Urinary bladder (tissue), 4 donors: ENCODE results near the gene NUTM2G. TPM values are rescaled to one million over a fixed set of nuclear protein-coding genes. Genes with fewer than 3 reads are reported as not detected.
"Not testable (repeated sequence)": the region's sequence is repeated elsewhere in the genome, so short reads cannot be mapped to it uniquely, and the experiment has no call there.

Experiments used
- DNase-seq: peaks from one replicate; pipeline ENCODE4 v3.0.0-alpha.2; 2015; ENCODE audit errors: extremely low spot score
- H3K27ac ChIP-seq: one replicate; pipeline ENCODE4 v1.5.1; 2013; ENCODE audit warnings: low read depth, mild to moderate bottlenecking, moderate library complexity
- H3K36me3 ChIP-seq: one replicate; pipeline ENCODE4 v1.6.1; 2013; ENCODE audit warnings: mild to moderate bottlenecking, moderate library complexity; ENCODE audit not compliant: insufficient read depth
- H3K4me1 ChIP-seq: one replicate; pipeline ENCODE4 v1.6.1; 2013; ENCODE audit warnings: mild to moderate bottlenecking, moderate library complexity; ENCODE audit not compliant: insufficient read depth
- H3K4me3 ChIP-seq: one replicate; pipeline ENCODE4 v1.5.1; 2013; ENCODE audit warnings: low read depth, low read length
- WGBS: extraction: QIAGEN DNeasy Blood & Tissue Kit; methylation state at CpG from one replicate; pipeline ENCODE4 v1.1.7; 2013; 5-methylcytosine and 5-hydroxymethylcytosine counted together
- polyA plus RNA-seq: library from polyadenylated mRNA; stranded (reverse); fragments of 200-250 nt; gene quantifications from one replicate; pipeline ENCODE4 v1.2.3, GENCODE V29; 2013
- total RNA-seq: library from RNA; depleted of rRNA; stranded (reverse); fragments of >200 nt; gene quantifications from one replicate; pipeline ENCODE4 v1.2.3, GENCODE V29; 2014
- donor health status: healthy with polysubstance abuse.
- donor health status: healthy.

Gene NUTM2G
- total and polyA plus RNA-seq, 2 donors = not detected

DNA sequence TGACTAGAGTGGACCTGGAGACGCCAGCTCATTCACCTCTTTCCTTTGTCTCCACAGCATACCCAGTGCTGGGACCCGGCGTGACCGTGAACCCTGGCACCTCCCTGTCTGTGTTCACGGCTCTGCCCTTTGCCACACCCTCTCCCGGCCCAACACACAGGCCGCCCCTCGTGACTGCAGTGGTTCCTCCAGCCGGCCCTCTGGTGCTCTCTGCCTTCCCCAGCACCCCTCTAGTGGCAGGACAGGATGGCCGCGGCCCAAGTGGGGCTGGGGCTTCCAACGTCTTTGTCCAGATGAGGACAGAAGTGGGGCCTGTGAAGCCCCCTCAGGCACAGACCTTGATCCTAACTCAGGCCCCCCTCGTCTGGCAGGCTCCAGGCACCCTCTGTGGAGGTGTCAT, 3.0 kb downstream of the NUTM2G start:
- H3K4me3 ChIP-seq, H3K4me1 ChIP-seq, DNase-seq, H3K27ac ChIP-seq, H3K36me3 ChIP-seq: not testable (repeated sequence)
- 65% methylated on average over 12 of the region's 13 CpGs for WGBS

DNA sequence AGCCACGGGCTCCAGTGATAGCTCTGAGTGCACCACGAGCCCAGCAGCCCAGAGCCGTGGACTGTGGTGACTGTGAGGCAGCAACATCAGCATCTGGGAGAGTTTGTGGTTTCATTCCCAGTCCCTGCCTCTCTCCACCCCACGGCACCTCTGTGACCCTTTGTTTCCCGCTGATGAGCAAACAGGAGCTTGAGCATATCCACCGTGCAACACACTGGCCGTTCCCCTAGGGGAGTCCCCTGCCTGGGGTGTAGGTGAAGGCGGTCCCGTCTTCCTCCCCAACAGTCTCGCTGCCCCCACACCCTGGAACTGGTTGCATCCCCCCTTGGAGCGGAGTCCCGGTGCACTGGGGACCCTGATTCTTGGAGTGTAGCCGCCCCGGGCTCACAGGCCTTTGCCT, 5.5 kb downstream of the NUTM2G start:
- H3K27ac ChIP-seq, DNase-seq, H3K4me1 ChIP-seq, H3K36me3 ChIP-seq, H3K4me3 ChIP-seq: not testable (repeated sequence)
- WGBS = 90% methylated on average over 10 of the region's 14 CpGs

DNA sequence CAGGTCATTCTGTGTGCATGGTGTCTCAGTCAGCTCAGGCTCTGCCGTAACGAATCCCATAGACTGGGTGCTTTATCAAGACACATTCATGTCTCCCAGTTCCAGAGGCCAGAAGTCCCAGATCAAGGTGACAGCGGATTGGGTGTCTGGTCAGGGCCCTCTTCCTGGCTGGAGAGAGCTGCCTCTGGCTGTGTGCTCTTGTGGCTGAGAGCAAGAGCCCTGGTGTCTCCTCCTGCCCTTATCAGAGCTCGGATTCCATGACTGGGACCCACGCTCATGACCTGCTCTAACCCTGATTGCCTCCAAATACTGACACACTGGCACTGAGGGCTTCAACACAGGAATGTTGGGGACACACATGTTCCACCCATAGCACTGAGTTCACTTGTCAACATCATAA, 6.1 kb downstream of the NUTM2G start:
- WGBS = 86% methylated on average over 5 of the region's 5 CpGs
- H3K4me1 ChIP-seq, DNase-seq, H3K4me3 ChIP-seq, H3K27ac ChIP-seq, H3K36me3 ChIP-seq: not testable (repeated sequence)

DNA sequence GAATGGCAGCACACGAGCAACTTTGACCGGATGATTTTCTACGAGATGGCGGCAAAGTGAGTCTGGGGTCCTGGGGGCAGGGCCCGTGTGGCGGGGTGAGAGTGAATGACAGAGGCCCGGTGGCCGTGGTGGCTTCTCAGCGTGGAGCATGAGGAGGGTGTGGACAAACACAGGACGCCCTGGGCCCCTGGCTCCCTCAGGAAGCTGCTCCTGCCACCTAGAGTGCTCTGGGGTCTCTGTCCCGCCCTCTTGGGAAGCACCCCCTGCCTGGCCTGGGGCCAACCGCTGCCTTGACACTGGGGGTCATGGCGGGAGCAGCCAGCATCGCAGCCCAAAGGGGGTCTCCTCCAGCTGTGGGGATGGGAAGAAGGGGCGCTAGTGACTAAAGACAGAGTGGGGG, 6.8 kb downstream of the NUTM2G start:
- DNase-seq, H3K4me1 ChIP-seq, H3K4me3 ChIP-seq, H3K27ac ChIP-seq, H3K36me3 ChIP-seq: not testable (repeated sequence)
- 86% methylated on average over 15 of the region's 15 CpGs for WGBS

DNA sequence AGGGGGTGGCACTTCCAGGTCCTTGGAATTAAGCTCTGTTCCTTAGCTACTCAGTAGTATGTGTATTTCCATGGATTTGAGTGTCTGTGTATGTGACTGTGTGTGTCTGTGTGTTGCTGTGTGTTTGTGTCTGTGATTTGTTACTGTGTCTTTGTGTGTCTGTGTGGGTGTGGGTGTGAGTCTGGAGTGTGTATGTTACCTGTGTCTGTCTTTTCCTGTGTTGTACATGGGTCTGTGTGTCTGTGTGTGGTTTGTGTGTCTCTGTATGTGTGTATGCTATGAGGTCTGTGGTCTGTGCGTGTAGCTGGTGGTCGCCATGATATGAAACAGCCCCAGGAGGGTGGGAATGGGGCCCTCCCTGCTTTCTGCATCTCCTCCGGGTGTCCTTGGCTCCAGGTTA, 8.8 kb downstream of the NUTM2G start:
- not testable (repeated sequence) for H3K27ac ChIP-seq, H3K4me1 ChIP-seq
- WGBS = 77% methylated on average over 3 of the region's 3 CpGs

DNA sequence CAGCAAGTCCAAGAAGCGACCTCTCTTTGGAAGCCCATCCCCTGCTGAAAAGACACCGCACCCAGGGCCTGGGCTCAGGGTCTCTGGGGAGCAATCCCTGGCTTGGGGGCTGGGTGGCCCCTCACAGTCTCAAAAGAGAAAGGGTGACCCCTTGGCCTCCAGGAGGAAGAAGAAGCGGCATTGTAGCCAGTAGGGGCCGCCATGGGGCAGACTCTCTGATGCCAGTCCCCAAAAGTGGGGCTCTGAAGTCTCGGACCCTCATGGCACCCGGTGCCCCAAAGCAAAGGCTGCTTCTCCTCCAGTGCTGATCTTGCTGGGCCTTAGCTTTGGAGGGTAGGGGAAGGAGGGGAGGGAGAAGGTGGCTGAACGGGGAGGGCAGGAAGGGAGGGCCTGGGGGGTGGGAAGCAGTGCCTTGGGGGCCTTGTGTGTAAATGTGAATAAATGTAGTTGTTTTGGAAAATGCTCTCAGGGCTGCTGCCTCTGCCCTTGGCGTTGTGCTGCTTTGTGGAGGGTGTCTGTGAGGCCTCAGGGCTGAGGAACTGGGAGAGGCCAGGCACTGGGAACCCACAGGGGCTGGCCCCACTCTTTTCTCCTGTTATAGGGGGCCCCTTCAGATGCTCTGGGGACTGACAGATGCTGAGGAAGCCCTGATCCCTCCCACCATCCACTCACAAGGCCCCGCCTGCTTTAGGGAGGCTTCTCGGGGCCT, 10.5 kb downstream of the NUTM2G start:
- not testable (repeated sequence) for H3K4me3 ChIP-seq, H3K27ac ChIP-seq, H3K4me1 ChIP-seq, DNase-seq, H3K36me3 ChIP-seq
- WGBS = no CpG with 5 or more reads among the region's 10 CpGs

More for the DNA sequence above, 8.8 kb downstream of the NUTM2G start:
- not testable (repeated sequence) for H3K4me3 ChIP-seq, H3K36me3 ChIP-seq, DNase-seq

DNA sequence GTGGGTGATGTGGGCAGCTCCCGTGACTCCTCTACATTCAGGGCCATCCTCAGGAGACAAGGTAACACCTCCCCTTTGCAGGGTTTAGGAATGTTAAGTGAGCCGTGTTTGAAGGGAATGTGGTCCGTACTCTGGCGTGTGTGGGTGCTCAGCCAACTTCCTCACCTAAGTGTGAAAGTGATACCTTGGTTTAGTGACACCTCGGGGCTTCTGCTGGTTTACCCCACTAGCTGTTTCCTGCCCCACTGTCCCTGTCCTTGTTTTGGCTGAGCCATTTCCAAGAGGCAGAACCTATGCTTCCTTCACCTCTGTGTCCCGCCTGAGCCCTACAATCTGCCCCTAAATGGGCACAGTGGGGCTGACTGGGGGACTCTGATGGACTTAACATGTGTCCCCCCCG, 12.3 kb downstream of the NUTM2G start:
- 88% methylated on average over 1 of the region's 7 CpGs for WGBS
- not testable (repeated sequence) for H3K4me1 ChIP-seq, H3K36me3 ChIP-seq, DNase-seq, H3K27ac ChIP-seq, H3K4me3 ChIP-seq

DNA sequence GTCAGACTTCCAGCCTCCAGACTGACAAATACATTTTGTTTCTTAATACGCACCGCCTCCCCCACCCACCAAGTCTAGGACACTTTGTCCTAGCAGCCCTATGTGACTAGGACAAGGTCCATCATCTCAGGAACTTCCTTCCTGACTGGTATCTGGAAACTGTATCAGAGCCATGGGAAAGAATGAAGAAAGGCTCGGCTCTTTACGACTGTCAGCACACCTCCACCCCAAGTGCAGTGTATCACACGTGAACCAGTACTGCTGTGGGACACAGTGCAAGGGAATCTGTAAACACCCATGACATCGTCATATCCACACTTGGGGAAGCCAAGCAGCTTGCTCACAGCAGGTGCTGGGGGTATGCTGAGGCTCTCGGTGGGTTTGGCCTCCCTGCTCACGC, 13.0 kb downstream of the NUTM2G start:
- H3K4me3 ChIP-seq, H3K36me3 ChIP-seq, DNase-seq, H3K27ac ChIP-seq, H3K4me1 ChIP-seq: not testable (repeated sequence)
- WGBS = 98% methylated on average over 2 of the region's 8 CpGs

DNA sequence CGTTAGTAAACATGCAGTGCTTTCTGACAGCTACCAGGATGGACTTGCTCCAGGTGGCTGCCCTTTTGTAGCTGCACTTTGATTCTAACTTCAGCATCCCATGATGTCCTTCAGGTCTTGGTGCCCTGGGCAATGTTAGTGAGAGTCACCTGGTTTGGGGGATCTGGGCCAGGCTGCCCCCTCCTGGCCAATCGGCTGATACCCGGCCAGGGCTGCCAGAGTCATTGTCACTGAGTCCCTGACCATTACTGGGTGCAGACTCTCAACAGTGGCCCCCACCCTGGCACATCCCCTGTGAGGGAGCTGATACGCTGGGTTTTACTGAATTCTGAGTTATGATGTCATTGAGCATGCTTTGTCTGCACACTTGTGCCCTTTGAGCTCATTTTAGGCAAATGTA, 13.5 kb downstream of the NUTM2G start:
- not testable (repeated sequence) for H3K4me1 ChIP-seq, DNase-seq, H3K4me3 ChIP-seq, H3K27ac ChIP-seq, H3K36me3 ChIP-seq
- WGBS = no CpG with 5 or more reads among the region's 4 CpGs

DNA sequence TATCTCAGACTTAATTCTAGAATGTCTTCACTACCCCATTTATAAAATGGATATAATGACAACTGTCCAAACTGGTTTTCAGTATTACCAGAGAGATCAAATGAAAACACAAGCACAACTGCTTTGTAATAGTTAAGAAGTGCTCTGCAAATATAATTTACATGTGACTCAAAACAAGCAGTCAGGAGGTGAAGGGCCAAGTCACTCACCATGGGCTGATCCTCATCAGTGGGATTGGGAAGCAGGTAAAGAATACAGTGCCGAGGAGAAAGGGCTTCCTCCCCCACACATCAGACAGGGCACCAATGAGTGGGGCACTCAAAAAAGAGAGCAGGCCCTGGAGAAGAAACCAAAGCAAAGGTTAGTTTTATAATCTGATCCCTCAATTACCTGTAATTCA, 20.7 kb downstream of the NUTM2G start:
- not testable (repeated sequence) for H3K27ac ChIP-seq
- no CpG with 5 or more reads among the region's 1 CpG for WGBS

DNA sequence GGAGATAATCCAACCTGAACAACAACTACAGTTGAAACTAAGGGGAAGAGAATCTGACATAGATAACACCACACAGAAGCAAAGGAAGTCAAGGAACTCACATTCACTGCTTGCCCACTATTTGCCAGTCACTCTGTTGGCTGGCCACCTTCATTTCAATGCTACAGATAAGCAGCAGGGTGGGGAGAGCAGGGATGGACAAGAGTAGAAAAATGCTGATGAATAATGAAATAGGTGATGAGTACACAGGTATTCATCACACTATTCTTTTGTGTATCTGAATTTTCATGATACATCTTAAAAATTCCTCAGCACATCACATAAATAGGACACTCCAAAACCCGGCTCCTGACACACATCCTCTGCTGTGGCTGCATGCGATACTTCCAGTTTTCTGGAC, 21.9 kb downstream of the NUTM2G start:
- H3K4me3 ChIP-seq, H3K36me3 ChIP-seq, DNase-seq, H3K27ac ChIP-seq, H3K4me1 ChIP-seq: not testable (repeated sequence)
- no CpG with 5 or more reads among the region's 2 CpGs for WGBS

More for the DNA sequence above, 20.7 kb downstream of the NUTM2G start:
- not testable (repeated sequence) for H3K4me3 ChIP-seq, H3K36me3 ChIP-seq, H3K4me1 ChIP-seq, DNase-seq

DNA sequence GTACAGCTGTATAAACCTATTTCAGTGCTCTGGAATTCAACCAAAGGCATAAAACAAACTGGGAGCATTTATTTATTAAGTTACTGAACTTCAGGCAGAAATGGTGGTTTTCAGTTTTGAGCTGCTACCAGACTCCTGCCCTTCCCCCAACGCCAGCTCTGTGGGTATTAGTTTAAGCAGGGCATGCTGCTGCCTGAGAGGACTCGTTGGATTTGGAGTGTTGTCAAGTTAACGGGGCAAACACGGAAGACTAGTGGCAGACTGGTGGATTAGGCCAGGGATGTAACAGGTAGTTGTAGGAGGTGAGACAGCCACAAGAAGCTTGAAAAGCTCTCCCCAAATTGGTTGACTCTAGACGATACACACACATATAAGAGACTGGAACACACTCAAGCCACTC, 38.9 kb downstream of the NUTM2G start:
- H3K27ac ChIP-seq, H3K4me3 ChIP-seq, DNase-seq, H3K4me1 ChIP-seq, H3K36me3 ChIP-seq: not testable (repeated sequence)
- WGBS = 72% methylated on average over 5 of the region's 5 CpGs

DNA sequence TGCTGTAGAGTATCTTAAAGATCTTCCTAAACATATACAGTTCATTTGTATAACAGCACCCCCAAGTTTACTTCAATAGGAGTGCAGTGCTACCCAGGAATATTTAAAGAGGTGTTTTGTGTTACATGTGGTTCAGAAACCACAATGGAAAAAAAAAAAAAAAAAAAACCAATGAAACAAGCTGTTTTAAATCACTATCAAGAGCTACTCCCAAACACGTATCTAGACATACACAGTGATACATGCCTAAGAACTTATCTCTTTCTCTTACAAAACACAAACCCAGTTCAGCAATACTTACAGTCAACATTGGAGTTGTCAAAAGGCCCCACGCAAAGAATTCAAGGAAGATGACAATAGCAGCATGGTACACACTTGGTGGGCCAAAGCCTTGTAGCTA, 43.9 kb downstream of the NUTM2G start:
- DNase-seq, H3K27ac ChIP-seq, H3K36me3 ChIP-seq, H3K4me3 ChIP-seq, H3K4me1 ChIP-seq: not testable (repeated sequence)
- 78% methylated on average over 2 of the region's 2 CpGs for WGBS

DNA sequence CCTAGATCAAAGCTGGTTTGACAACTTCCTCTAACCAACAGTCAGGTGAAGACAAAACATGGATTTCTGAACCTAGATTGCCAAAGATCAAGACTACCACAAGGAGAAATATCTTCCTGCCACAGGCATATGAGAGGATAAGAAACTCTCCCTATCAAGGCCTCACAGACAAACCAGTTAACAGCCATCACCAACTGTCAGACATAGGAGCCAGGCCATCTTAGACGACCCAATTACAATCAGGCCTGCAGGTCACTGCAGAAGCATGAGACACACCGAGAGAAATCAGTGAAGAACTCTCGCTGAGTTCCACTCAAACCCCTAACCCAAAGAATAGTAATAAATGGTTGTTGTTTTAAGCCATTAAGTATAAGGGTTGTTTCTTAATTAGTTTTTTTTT, 45.4 kb downstream of the NUTM2G start:
- not testable (repeated sequence) for DNase-seq, H3K36me3 ChIP-seq, H3K27ac ChIP-seq, H3K4me1 ChIP-seq, H3K4me3 ChIP-seq
- WGBS = 77% methylated on average over 3 of the region's 3 CpGs
